CD4-positive, CD25-positive, alpha-beta regulatory T cell (primary cell): ENCODE data around the gene CCDC169. TPM values are rescaled to one million over a fixed set of nuclear protein-coding genes. Genes with fewer than 3 reads are reported as not detected.
"Not testable (repeated sequence)": the region's sequence is repeated elsewhere in the genome, so short reads cannot be mapped to it uniquely, and the experiment has no call there.

Source experiments
- ATAC-seq, 2 donors: fragments of 150-1000 bp; cut with Tn5 transposase; one replicate each; pipeline ENCODE4 v1.10.0; 2021; ENCODE audit warnings: low read depth in 2 of 2, moderate number of reproducible peaks in 2 of 2, moderate library complexity in 1 of 2
- DNase-seq, 3 donors: peaks; one replicate each; pipeline versions ENCODE4 v3.0.0 to v3.0.0-alpha.2; 2012 to 2022; ENCODE audit warnings: mixed read lengths in 1 of 3
- H3K27ac ChIP-seq: one replicate; pipeline ENCODE4 v1.7.0; 2013; ENCODE audit warnings: mild to moderate bottlenecking, low read length; ENCODE audit not compliant: insufficient read depth, poor library complexity, severe bottlenecking
- H3K27me3 ChIP-seq: one replicate; pipeline ENCODE4 v1.7.0; 2013; ENCODE audit warnings: low read length; ENCODE audit not compliant: control insufficient read depth, insufficient read depth
- H3K36me3 ChIP-seq: one replicate; pipeline ENCODE4 v1.7.0; 2013; ENCODE audit warnings: mild to moderate bottlenecking, low read length, moderate library complexity; ENCODE audit not compliant: control insufficient read depth, insufficient read depth
- H3K4me1 ChIP-seq: 2 replicates; pipeline ENCODE4 v1.7.0; 2013; ENCODE audit warnings: mild to moderate bottlenecking, low read length; ENCODE audit not compliant: insufficient read depth, control insufficient read depth, poor library complexity, severe bottlenecking
- H3K4me3 ChIP-seq: one replicate; pipeline ENCODE4 v1.7.0; 2013; ENCODE audit warnings: low read depth, mild to moderate bottlenecking, low read length, moderate library complexity
- H3K9me3 ChIP-seq, 2 experiments: 1 replicate in 1 of 2; 2 replicates in 1 of 2; pipeline ENCODE4 v1.7.0; 2013; ENCODE audit warnings: low read length in 2 of 2, mild to moderate bottlenecking in 1 of 2, moderate library complexity in 1 of 2; ENCODE audit not compliant: control insufficient read depth in 2 of 2
- H3K27ac Mint-ChIP-seq, 3 donors: one replicate each; pipeline ENCODE4 v1.8.0; 2020 to 2022; ENCODE audit warnings: mild to moderate bottlenecking in 3 of 3, mixed read lengths in 3 of 3, moderate library complexity in 2 of 3
- H3K27me3 Mint-ChIP-seq: one replicate; pipeline ENCODE4 v1.8.0; 2022; ENCODE audit warnings: mild to moderate bottlenecking, mixed read lengths
- H3K36me3 Mint-ChIP-seq: one replicate; pipeline ENCODE4 v1.8.0; 2020; ENCODE audit warnings: mixed read lengths
- H3K4me1 Mint-ChIP-seq, 4 donors: one replicate each; pipeline ENCODE4 v1.8.0; 2020 to 2022; ENCODE audit warnings: mixed read lengths in 4 of 4, mild to moderate bottlenecking in 1 of 4
- H3K4me3 Mint-ChIP-seq, 4 donors: one replicate each; pipeline ENCODE4 v1.8.0; 2020 to 2022; ENCODE audit warnings: mild to moderate bottlenecking in 4 of 4, mixed read lengths in 4 of 4, moderate library complexity in 3 of 4
- H3K9me3 Mint-ChIP-seq, 7 donors: one replicate each; pipeline ENCODE4 v1.8.0; 2020 to 2022; ENCODE audit warnings: mixed read lengths in 7 of 7, mild to moderate bottlenecking in 3 of 7, moderate library complexity in 2 of 7
- polyA plus RNA-seq, 4 donors: library from polyadenylated mRNA; unstranded; fragments of 300-500 nt; fragmentation: Illumina TruSeq; gene quantifications; one replicate each; pipeline ENCODE4 v1.2.3, GENCODE V29; 2021
- total RNA-seq: library from RNA; stranded (reverse); gene quantifications from one replicate; pipeline ENCODE4 v1.2.3, GENCODE V29; 2022

CCDC169 gene
- total and polyA plus RNA-seq, 5 donors from 2014 or later = not detected

DNA sequence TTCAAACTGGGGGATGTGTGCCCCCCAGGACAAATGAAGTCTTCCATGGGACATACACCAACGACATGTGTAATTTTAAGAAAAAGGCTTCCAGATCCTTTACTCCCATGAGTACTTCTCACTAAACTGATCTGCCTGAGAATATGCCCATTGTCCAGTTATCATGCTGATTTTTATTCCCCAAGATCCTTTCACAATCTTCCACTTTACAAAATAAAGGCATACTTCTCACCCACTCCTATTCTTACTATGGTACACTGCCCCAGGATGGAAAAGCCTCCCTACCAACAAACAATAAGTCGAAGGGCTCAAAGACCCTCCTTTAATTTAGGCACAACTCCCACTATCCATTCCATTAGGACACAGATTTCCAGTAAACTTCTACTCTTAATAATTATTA is 45.1 kb upstream of the CCDC169 start:
- H3K27ac Mint-ChIP-seq = peak overlapping the region in 1 of 3 donors; percentile 2
- no peak for ATAC-seq
- H3K27me3 Mint-ChIP-seq = peaks cover 22% of the 10 kb centered on the region
- no peak for DNase-seq
- H3K36me3 Mint-ChIP-seq = peaks cover 6% of the 10 kb centered on the region
- Histone ChIP-seq H3K36me3 (no peaks in the 10 kb centered on the region), H3K27ac (no peak overlapping the region), H3K27me3 (no peaks in the 10 kb centered on the region), H3K4me3 (no peak overlapping the region), H3K4me1 (peaks cover 18% of the 10 kb centered on the region), H3K9me3 (no peaks in the 10 kb centered on the region)
- no peak overlapping the region for H3K4me3 Mint-ChIP-seq
- H3K9me3 Mint-ChIP-seq = peaks cover 0 to 3% (median 0%) of the 10 kb centered on the region in 7 donors
- peaks cover 17 to 66% (median 32%) of the 10 kb centered on the region in 4 donors for H3K4me1 Mint-ChIP-seq

DNA sequence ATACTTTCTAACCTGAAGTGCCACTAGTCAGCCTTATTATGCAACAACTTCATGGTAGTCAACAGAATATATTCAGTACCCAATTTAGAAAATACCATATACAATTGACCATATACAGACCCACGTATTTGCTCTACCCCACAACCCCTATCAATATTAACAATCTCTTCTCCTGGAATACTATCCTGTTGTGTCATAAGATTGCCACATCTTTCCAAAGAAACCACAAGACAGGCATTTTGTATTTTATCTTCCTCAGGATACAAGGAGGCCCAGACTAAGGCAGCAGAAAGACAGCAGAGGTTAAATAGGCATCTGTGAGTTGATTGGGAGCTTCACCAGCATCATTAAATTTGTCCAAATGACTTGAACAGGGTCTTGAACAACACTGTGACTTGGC is 44.1 kb upstream of the CCDC169 start:
- H3K9me3 ChIP-seq = no peaks in the 10 kb centered on the region
- peaks cover 15 to 71% (median 35%) of the 10 kb centered on the region in 4 donors for H3K4me1 Mint-ChIP-seq
- no peak overlapping the region for H3K4me3 ChIP-seq
- peak overlapping the region in 1 of 3 donors; percentile 53 for H3K27ac Mint-ChIP-seq
- no peak overlapping the region for H3K27ac ChIP-seq
- ATAC-seq (no peak), DNase-seq (no peak)
- peaks cover 9% of the 10 kb centered on the region for H3K36me3 Mint-ChIP-seq
- H3K27me3 Mint-ChIP-seq = peaks cover 19% of the 10 kb centered on the region
- H3K27me3 ChIP-seq = no peaks in the 10 kb centered on the region
- no peak overlapping the region for H3K4me3 Mint-ChIP-seq
- H3K9me3 Mint-ChIP-seq = peaks cover 0 to 6% (median 0%) of the 10 kb centered on the region in 7 donors
- H3K4me1 ChIP-seq = peaks cover 15% of the 10 kb centered on the region
- no peaks in the 10 kb centered on the region for H3K36me3 ChIP-seq

GRCh38 chr13:36339600-36340155 is 42.1 kb upstream of the CCDC169 start:
- H3K4me1 Mint-ChIP-seq = peaks cover 5 to 70% (median 36%) of the 10 kb centered on the region in 4 donors
- Histone ChIP-seq H3K27me3 (no peaks in the 10 kb centered on the region), H3K4me3 (no peak overlapping the region), H3K4me1 (peaks cover 8% of the 10 kb centered on the region), H3K27ac (no peak overlapping the region), H3K9me3 (no peaks in the 10 kb centered on the region), H3K36me3 (peaks cover 2% of the 10 kb centered on the region)
- peaks cover 0 to 6% (median 0%) of the 10 kb centered on the region in 7 donors for H3K9me3 Mint-ChIP-seq
- ATAC-seq (no peak), DNase-seq (no peak)
- no peak overlapping the region for H3K27ac Mint-ChIP-seq
- H3K4me3 Mint-ChIP-seq = no peak overlapping the region
- H3K36me3 Mint-ChIP-seq = peaks cover 9% of the 10 kb centered on the region
- peaks cover 5% of the 10 kb centered on the region for H3K27me3 Mint-ChIP-seq

- H3K4me3 Mint-ChIP-seq = no peak overlapping the region
- peaks cover 9% of the 10 kb centered on the region for H3K36me3 Mint-ChIP-seq
- DNase-seq = no peak
- Histone ChIP-seq H3K36me3 (peaks cover 2% of the 10 kb centered on the region), H3K4me3 (no peak overlapping the region), H3K27me3 (no peaks in the 10 kb centered on the region), H3K27ac (no peak overlapping the region), H3K4me1 (no peaks in the 10 kb centered on the region), H3K9me3 (no peaks in the 10 kb centered on the region)
- ATAC-seq = no peak
- H3K27me3 Mint-ChIP-seq = no peaks in the 10 kb centered on the region
- peaks cover 0 to 68% (median 38%) of the 10 kb centered on the region in 4 donors for H3K4me1 Mint-ChIP-seq
- no peak overlapping the region for H3K27ac Mint-ChIP-seq
- H3K9me3 Mint-ChIP-seq = peaks cover 0 to 6% (median 0%) of the 10 kb centered on the region in 7 donors
Measured at GRCh38 chr13:36337938-36338641, 40.5 kb upstream of the CCDC169 start.

DNA sequence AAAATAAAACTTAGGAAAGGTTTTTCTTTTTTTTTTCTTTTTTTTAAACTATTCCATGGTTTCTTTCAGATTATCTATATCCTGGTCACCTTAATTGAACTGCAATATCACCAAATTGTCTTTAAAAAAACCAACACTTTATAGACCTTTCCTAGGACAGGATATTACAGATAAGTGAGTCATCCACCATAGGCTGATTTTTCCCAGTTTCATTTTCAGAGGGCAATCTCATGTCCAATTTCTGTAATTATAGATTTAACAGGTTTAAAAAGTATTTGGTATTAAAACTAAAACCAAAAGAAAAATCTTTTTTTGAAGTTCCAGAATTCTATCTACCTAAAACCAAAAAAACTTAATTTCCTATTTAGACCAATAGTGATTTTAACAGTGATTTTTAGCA is 35.4 kb upstream of the CCDC169 start:
- ATAC-seq = no peak
- H3K27me3 ChIP-seq = no peaks in the 10 kb centered on the region
- no peaks in the 10 kb centered on the region for H3K9me3 ChIP-seq
- Mint-ChIP-seq H3K36me3 (peaks cover 14% of the 10 kb centered on the region), H3K9me3 (peaks cover 0 to 4% (median 0%) of the 10 kb centered on the region in 7 donors), H3K27ac (no peak overlapping the region), H3K4me1 (peaks cover 0 to 39% (median 27%) of the 10 kb centered on the region in 4 donors), H3K27me3 (no peaks in the 10 kb centered on the region), H3K4me3 (no peak overlapping the region)
- H3K4me3 ChIP-seq = no peak overlapping the region
- no peak for DNase-seq
- no peaks in the 10 kb centered on the region for H3K4me1 ChIP-seq
- H3K36me3 ChIP-seq = peaks cover 10% of the 10 kb centered on the region
- no peak overlapping the region for H3K27ac ChIP-seq

- Mint-ChIP-seq H3K4me1 (peaks cover 0 to 33% (median 25%) of the 10 kb centered on the region in 4 donors), H3K36me3 (peaks cover 14% of the 10 kb centered on the region)
- not testable (repeated sequence) for H3K27ac Mint-ChIP-seq, H3K27me3 ChIP-seq, DNase-seq, H3K4me3 ChIP-seq, H3K4me3 Mint-ChIP-seq, H3K27me3 Mint-ChIP-seq, ATAC-seq, H3K9me3 ChIP-seq, H3K9me3 Mint-ChIP-seq, H3K4me1 ChIP-seq, H3K27ac ChIP-seq
- peaks cover 13% of the 10 kb centered on the region for H3K36me3 ChIP-seq
Measured at GRCh38 chr13:36332255-36332654, 34.6 kb upstream of the CCDC169 start.

GRCh38 chr13:36331280-36331679 is 33.7 kb upstream of the CCDC169 start:
- Histone ChIP-seq H3K36me3 (peaks cover 15% of the 10 kb centered on the region), H3K4me1 (no peaks in the 10 kb centered on the region), H3K4me3 (no peak overlapping the region), H3K9me3 (no peaks in the 10 kb centered on the region), H3K27ac (no peak overlapping the region), H3K27me3 (no peaks in the 10 kb centered on the region)
- Mint-ChIP-seq H3K4me1 (peaks cover 0 to 24% (median 16%) of the 10 kb centered on the region in 4 donors), H3K4me3 (no peak overlapping the region), H3K27me3 (no peaks in the 10 kb centered on the region), H3K27ac (no peak overlapping the region), H3K36me3 (peaks cover 11% of the 10 kb centered on the region), H3K9me3 (no peaks in the 10 kb centered on the region)
- DNase-seq (no peak), ATAC-seq (no peak)

DNA sequence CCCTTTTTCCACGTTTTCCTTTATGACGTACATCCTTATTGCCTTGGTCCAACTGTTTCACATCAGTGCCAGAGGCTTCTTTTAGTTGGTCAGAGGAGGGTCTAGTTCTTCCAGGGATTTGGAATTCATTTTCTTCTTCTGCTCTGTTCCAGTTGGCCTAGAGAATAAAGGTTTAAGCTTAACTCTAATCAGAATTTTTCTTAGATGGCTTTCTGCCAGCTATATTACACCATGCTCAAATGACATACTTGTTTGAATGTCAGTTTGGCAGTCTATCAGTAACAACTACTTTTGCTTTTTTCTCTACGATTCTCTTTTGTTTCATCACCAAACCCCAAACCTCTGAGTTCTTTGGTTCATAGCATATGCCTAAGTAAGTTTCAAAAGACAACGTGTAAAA is 31.7 kb upstream of the CCDC169 start:
- Mint-ChIP-seq H3K27me3 (no peaks in the 10 kb centered on the region), H3K36me3 (peaks cover 16% of the 10 kb centered on the region), H3K4me3 (no peak overlapping the region), H3K27ac (no peak overlapping the region), H3K4me1 (peaks cover 0 to 15% (median 9%) of the 10 kb centered on the region in 4 donors), H3K9me3 (no peaks in the 10 kb centered on the region)
- no peak for ATAC-seq
- Histone ChIP-seq H3K27me3 (no peaks in the 10 kb centered on the region), H3K27ac (no peak overlapping the region), H3K36me3 (peaks cover 17% of the 10 kb centered on the region), H3K9me3 (no peaks in the 10 kb centered on the region), H3K4me1 (no peaks in the 10 kb centered on the region), H3K4me3 (no peak overlapping the region)
- no peak for DNase-seq
